Measurements from ENCODE around the gene SHCBP1L. TPM values are rescaled to one million over a fixed set of nuclear protein-coding genes. Genes with fewer than 3 reads are reported as not detected.

SHCBP1L gene
- total and polyA plus RNA-seq, 9 of the 15 experiments (the other 6 are each of a cell fraction or from before 2014, with no cell fraction given), result not detected

- no TSS peak for BruUV-seq (replicated peaks)
- Histone ChIP-seq H3K9me3 (replicated peaks; ENCODE audit: control insufficient read depth, insufficient read depth, low read depth, low read length) (peaks cover 3% of the 10 kb centered on the region; the same call in 1 of the 2 replicates), H2AFZ (ENCODE audit: low read depth, low read length) (no peak overlapping the region), H3K4me2 (ENCODE audit: insufficient read depth, low read length) (no peak overlapping the region), H3K27me3 (ENCODE audit: control insufficient read depth in 2 of 2, insufficient read depth in 2 of 2, low read length in 2 of 2) (peaks cover 0 to 4% of the 10 kb centered on the region in 2 experiments; a peak in 2 of 5 replicates), H4K20me1 (replicated peaks; ENCODE audit: control insufficient read depth, insufficient read depth, low read length) (no peaks in the 10 kb centered on the region), H3K4me1 (replicated peaks in 1 of 2; ENCODE audit: control insufficient read depth in 2 of 2, insufficient read depth in 2 of 2, low read length in 2 of 2) (no peaks in the 10 kb centered on the region), H3K27ac (ENCODE audit: extremely low read depth, low read depth, low read length) (no peak overlapping the region), H3K4me3 (no peak overlapping the region), H3K9ac (ENCODE audit: insufficient read depth in 1 of 2, low read depth in 2 of 2, low read length in 2 of 2) (no peak overlapping the region), H3K79me2 (ENCODE audit: control insufficient read depth, insufficient read depth, low read length) (no peaks in the 10 kb centered on the region), H3K36me3 (ENCODE audit: control insufficient read depth, insufficient read depth, low read length) (no peaks in the 10 kb centered on the region), H3K9me1 (ENCODE audit: control insufficient read depth, insufficient read depth, low read length) (no peaks in the 10 kb centered on the region)
- no peak for ATAC-seq
- TF ChIP-seq FUS (optimal IDR thresholded peaks at IDR 0.05; ENCODE audit: low read depth, low read length) (no peak), HDAC6 (IDR thresholded peaks at IDR 0.05; ENCODE audit: low read depth, low read length) (no peak), RBM34 (IDR thresholded peaks at IDR 0.05; ENCODE audit: borderline replicate concordance, insufficient read depth, low read length) (no peak), MCM3 (IDR thresholded peaks at IDR 0.05) (no peak), ZNF316 (IDR thresholded peaks at IDR 0.05) (no peak), GABPA (tag; conservative IDR thresholded peaks at IDR 0.05; ENCODE audit: low read depth) (no peak), NCOR1 (IDR thresholded peaks at IDR 0.05) (no peak), NRF1 (conservative IDR thresholded peaks at IDR 0.05 in 1 of 2, IDR thresholded peaks at IDR 0.05 in 1 of 2) (no peak), ZKSCAN3 (CRISPR knock-in tag; IDR thresholded peaks at IDR 0.05) (no peak), TCFL5 (CRISPR knock-in tag; conservative IDR thresholded peaks at IDR 0.05) (no peak), ETV5 (CRISPR knock-in tag; IDR thresholded peaks at IDR 0.05; ENCODE audit: low read depth) (no peak), PTBP1 (IDR thresholded peaks at IDR 0.05; ENCODE audit: low read depth, low read length) (no peak), ZNF41 (CRISPR knock-in tag; conservative IDR thresholded peaks at IDR 0.05) (no peak)
- TF ChIP-seq, protein P1, sequence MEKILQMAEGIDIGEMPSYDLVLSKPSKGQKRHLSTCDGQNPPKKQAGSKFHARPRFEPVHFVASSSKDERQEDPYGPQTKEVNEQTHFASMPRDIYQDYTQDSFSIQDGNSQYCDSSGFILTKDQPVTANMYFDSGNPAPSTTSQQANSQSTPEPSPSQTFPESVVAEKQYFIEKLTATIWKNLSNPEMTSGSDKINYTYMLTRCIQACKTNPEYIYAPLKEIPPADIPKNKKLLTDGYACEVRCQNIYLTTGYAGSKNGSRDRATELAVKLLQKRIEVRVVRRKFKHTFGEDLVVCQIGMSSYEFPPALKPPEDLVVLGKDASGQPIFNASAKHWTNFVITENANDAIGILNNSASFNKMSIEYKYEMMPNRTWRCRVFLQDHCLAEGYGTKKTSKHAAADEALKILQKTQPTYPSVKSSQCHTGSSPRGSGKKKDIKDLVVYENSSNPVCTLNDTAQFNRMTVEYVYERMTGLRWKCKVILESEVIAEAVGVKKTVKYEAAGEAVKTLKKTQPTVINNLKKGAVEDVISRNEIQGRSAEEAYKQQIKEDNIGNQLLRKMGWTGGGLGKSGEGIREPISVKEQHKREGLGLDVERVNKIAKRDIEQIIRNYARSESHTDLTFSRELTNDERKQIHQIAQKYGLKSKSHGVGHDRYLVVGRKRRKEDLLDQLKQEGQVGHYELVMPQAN (IDR thresholded peaks at IDR 0.05; ENCODE audit: borderline replicate concordance), result no peak
- in situ Hi-C loops (cut with MboI) (no loop called here), intact Hi-C loops (cut with micrococcal nuclease) (no loop called here)
- ChIA-PET POLR2A (no interaction called here), CTCF (ENCODE audit: low intra/inter-chr PET ratio) (no interaction called here)
- no peak for DNase-seq (ENCODE audit: extremely low read depth in 1 of 4, low spot score in 3 of 4)
- WGBS (ENCODE audit: insufficient coverage, low coverage, missing lambda C conversion rate), result 6% methylated on average over 3 of the region's 3 CpGs
- no peak for FAIRE-seq
Measured at GRCh38 chr1:182917378-182917777, 35.6 kb downstream of the SHCBP1L start.

All from K562 (cell line).